Vagina (tissue), 2 donors: ENCODE measurements around the gene RANBP17. TPM values are rescaled to one million over a fixed set of nuclear protein-coding genes. Genes with fewer than 3 reads are reported as not detected.

Experiments used
- DNase-seq, 2 donors: peaks; one replicate each; pipeline ENCODE4 v3.0.0-alpha.2; 2017; ENCODE audit errors: extremely low spot score in 2 of 2
- H3K27ac ChIP-seq: fragments of 200-600 bp; sonication (generic); one replicate; pipeline ENCODE4 v1.5.1; 2019
- H3K27me3 ChIP-seq: fragments of 200-600 bp; sonication (generic); one replicate; pipeline ENCODE4 v1.5.1; 2019
- H3K36me3 ChIP-seq, 2 donors: fragments of 200-600 bp; sonication (generic); one replicate each; pipeline ENCODE4 v1.5.1; 2017 to 2019
- H3K4me1 ChIP-seq: fragments of 200-600 bp; sonication (generic); one replicate; pipeline ENCODE4 v1.5.1; 2019
- H3K4me3 ChIP-seq, 2 donors: fragments of 200-600 bp; sonication (generic); 1 replicate in 1 of 2; 2 replicates in 1 of 2; pipeline ENCODE4 v1.5.1; 2016 to 2019
- H3K9me3 ChIP-seq: fragments of 200-600 bp; sonication (generic); one replicate; pipeline ENCODE4 v1.5.1; 2019
- POLR2A ChIP-seq, 2 donors: fragments of 450-650 bp; IDR thresholded peaks; one replicate each; pipeline ENCODE4 v1.6.1; 2017; ENCODE audit warnings: antibody characterized with exemption in 2 of 2, mild to moderate bottlenecking in 2 of 2, moderate library complexity in 2 of 2
- POLR2AphosphoS5 ChIP-seq, 2 donors: sonication (generic); formaldehyde crosslinking; IDR thresholded peaks; one replicate each; pipeline ENCODE4 v1.9.0; 2017; ENCODE audit warnings: antibody characterized with exemption in 2 of 2, mild to moderate bottlenecking in 2 of 2, low read depth in 1 of 2; ENCODE audit not compliant: insufficient read depth in 1 of 2
- intact Hi-C: fragments of 100-400 bp; cut with DNase I; formaldehyde crosslinking; loops from one replicate; pipeline ENCODE4 v1.15.1; 2023
- total RNA-seq: library from RNA; depleted of rRNA; stranded (reverse); fragments of >200 nt; gene quantifications from one replicate; pipeline ENCODE4 v1.2.3, GENCODE V29; 2016
- TF ChIP-seq, protein P1 (sequence below), 3 experiments: fragments of 450-650 bp in 2 of 3; fragments of 200-600 bp in 1 of 3; sonication (generic) in 1 of 3; IDR thresholded peaks; one replicate each; pipeline ENCODE4 v1.5.1; 2017 to 2019; ENCODE audit warnings: antibody characterized with exemption in 3 of 3, mild to moderate bottlenecking in 2 of 3, moderate library complexity in 2 of 3

RANBP17 gene
- total RNA-seq, 1 donor from 2014 or later, result 5.4 TPM

DNA sequence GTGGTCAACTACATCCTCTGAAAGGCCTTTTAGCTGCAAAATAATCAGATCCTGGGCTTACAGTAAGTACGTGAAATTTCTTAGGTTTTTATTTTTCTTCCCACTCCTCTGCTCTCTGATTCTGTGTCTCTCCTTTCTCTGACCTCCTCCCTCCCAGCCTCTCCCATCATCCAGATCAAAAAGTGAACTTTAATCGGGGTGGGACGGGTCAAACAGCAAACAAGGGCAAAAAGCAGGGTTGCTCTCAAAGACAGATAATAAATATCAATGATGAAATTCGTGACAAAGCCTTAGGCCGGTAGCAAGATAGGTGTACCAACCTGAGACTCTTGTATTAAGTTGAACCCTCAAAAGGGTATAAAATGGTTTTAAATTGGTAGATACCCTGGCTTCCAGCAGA lies 76.1 kb downstream of the RANBP17 start:
- TF ChIP-seq, protein P1, sequence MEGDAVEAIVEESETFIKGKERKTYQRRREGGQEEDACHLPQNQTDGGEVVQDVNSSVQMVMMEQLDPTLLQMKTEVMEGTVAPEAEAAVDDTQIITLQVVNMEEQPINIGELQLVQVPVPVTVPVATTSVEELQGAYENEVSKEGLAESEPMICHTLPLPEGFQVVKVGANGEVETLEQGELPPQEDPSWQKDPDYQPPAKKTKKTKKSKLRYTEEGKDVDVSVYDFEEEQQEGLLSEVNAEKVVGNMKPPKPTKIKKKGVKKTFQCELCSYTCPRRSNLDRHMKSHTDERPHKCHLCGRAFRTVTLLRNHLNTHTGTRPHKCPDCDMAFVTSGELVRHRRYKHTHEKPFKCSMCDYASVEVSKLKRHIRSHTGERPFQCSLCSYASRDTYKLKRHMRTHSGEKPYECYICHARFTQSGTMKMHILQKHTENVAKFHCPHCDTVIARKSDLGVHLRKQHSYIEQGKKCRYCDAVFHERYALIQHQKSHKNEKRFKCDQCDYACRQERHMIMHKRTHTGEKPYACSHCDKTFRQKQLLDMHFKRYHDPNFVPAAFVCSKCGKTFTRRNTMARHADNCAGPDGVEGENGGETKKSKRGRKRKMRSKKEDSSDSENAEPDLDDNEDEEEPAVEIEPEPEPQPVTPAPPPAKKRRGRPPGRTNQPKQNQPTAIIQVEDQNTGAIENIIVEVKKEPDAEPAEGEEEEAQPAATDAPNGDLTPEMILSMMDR (IDR thresholded peaks at IDR 0.05), result no peak
- TF ChIP-seq POLR2AphosphoS5 (IDR thresholded peaks at IDR 0.05; ENCODE audit: insufficient read depth in 1 of 2, low read depth in 1 of 2), result no peak
- intact Hi-C loops, result no loop called here
- Histone ChIP-seq H3K27me3 (no peaks in the 10 kb centered on the region), H3K36me3 (no peaks in the 10 kb centered on the region), H3K9me3 (no peaks in the 10 kb centered on the region), H3K27ac (no peak overlapping the region), H3K4me1 (no peaks in the 10 kb centered on the region), H3K4me3 (no peak overlapping the region)
- DNase-seq, result no peak

DNA sequence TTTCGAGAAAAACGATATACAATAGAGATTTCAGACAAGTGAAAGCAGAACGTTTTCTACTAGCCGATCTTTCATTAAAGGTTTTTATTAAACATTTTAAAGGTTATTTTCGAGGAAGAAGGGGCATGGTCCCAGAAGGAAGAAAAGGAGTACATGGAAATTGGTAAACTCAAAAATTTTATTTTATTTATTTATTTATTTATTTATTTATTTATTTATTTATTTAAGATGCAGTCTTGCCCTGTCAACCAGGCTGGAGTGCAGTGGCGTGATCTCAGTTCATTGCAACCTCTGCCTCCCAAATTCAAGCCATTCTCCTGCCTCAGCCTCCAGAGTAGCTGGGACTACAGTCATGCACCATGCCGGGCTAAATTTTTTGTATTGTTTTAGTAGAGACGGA lies 77.4 kb downstream of the RANBP17 start:
- TF ChIP-seq POLR2AphosphoS5 (IDR thresholded peaks at IDR 0.05; ENCODE audit: insufficient read depth in 1 of 2, low read depth in 1 of 2) (no peak), POLR2A (IDR thresholded peaks at IDR 0.05) (no peak)
- TF ChIP-seq, protein P1 (IDR thresholded peaks at IDR 0.05), result no peak
- H3K4me1 ChIP-seq, result no peaks in the 10 kb centered on the region
- no peaks in the 10 kb centered on the region for H3K36me3 ChIP-seq
- no peak for DNase-seq
- intact Hi-C loops, result no loop called here
- H3K27me3 ChIP-seq, result no peaks in the 10 kb centered on the region
- no peaks in the 10 kb centered on the region for H3K9me3 ChIP-seq
- no peak overlapping the region for H3K4me3 ChIP-seq
- H3K27ac ChIP-seq, result no peak overlapping the region

DNA sequence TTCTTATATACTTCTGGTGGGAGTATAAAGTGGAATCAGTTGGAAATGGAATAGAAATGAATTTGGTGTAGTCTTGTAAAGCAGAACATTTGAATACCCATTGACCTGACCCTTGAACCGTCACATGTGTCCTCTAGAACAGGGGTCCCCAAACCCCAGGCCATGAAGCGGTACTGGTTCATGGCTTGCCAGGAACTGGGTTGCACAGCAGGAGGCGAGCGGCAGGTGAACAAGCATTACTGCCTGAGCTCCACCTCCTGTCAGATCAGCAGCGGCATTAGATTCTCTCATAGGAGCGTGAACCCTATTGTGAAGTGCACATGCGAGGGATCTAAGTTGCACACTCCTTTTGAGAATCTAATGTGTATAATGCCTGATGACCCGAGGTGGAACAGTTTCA lies 80.0 kb downstream of the RANBP17 start:
- TF ChIP-seq POLR2A (IDR thresholded peaks at IDR 0.05) (no peak), POLR2AphosphoS5 (IDR thresholded peaks at IDR 0.05; ENCODE audit: insufficient read depth in 1 of 2, low read depth in 1 of 2) (no peak)
- TF ChIP-seq, protein P1 (IDR thresholded peaks at IDR 0.05), result no peak
- H3K9me3 ChIP-seq, result no peaks in the 10 kb centered on the region
- H3K36me3 ChIP-seq, result no peaks in the 10 kb centered on the region
- intact Hi-C loops, result no loop called here
- no peaks in the 10 kb centered on the region for H3K27me3 ChIP-seq
- no peaks in the 10 kb centered on the region for H3K4me1 ChIP-seq
- H3K27ac ChIP-seq, result no peak overlapping the region
- no peak for DNase-seq
- no peak overlapping the region for H3K4me3 ChIP-seq

DNA sequence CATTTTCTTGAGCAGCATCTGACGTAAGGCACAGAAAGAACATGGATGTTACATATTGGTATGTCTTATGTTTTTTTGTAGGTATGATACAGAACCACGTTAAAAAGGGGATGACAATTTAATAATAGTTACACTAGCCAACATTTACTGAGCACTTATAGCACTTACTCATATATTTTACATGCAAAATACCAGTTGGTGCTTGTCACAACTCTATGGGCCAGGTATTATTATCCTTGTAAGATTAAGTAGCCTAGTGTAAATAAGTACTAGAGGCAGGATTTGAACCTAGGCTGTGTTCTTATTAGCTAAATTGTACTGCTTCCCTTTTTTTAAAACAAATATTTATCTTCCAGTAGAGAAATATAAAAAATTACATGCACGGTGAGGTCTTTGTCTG lies 83.5 kb downstream of the RANBP17 start:
- intact Hi-C loops, result no loop called here
- H3K27ac ChIP-seq, result no peak overlapping the region
- no peaks in the 10 kb centered on the region for H3K4me1 ChIP-seq
- no peak overlapping the region for H3K4me3 ChIP-seq
- no peak for DNase-seq
- H3K36me3 ChIP-seq, result no peaks in the 10 kb centered on the region
- H3K9me3 ChIP-seq, result no peaks in the 10 kb centered on the region
- TF ChIP-seq POLR2A (IDR thresholded peaks at IDR 0.05) (no peak), POLR2AphosphoS5 (IDR thresholded peaks at IDR 0.05; ENCODE audit: insufficient read depth in 1 of 2, low read depth in 1 of 2) (no peak)
- TF ChIP-seq, protein P1 (IDR thresholded peaks at IDR 0.05), result no peak
- H3K27me3 ChIP-seq, result no peaks in the 10 kb centered on the region

DNA sequence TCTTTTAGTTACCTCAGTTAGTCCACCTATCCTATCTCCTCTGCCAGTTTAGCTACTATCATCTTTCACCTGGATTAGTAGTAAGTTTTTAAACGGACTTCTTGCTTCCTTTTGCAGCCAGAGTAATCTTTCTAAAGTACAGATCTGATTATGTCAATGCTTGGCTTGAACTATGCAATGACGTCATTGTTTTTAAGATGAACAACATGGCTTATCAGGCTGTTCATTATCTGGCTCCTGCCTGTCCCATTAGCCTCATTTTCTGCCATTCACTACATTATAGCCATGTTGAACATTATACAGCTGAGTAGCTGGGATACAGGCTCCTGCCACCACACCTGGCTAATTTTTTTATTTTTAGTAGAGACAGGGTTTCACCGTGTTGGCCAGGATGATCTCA lies 98.7 kb downstream of the RANBP17 start:
- H3K4me1 ChIP-seq, result no peaks in the 10 kb centered on the region
- no peak overlapping the region for H3K4me3 ChIP-seq
- no peaks in the 10 kb centered on the region for H3K9me3 ChIP-seq
- no peaks in the 10 kb centered on the region for H3K27me3 ChIP-seq
- intact Hi-C loops, result no loop called here
- no peaks in the 10 kb centered on the region for H3K36me3 ChIP-seq
- DNase-seq, result no peak
- TF ChIP-seq, protein P1 (IDR thresholded peaks at IDR 0.05), result no peak
- no peak for TF ChIP-seq POLR2A (IDR thresholded peaks at IDR 0.05)
- TF ChIP-seq POLR2AphosphoS5 (IDR thresholded peaks at IDR 0.05; ENCODE audit: insufficient read depth in 1 of 2, low read depth in 1 of 2), result no peak
- no peak overlapping the region for H3K27ac ChIP-seq
